ENCODE data around the gene EPB41L5. TPM values are rescaled to one million over a fixed set of nuclear protein-coding genes. Genes with fewer than 3 reads are reported as not detected.

The EPB41L5 gene
- total RNA-seq, 1 experiment from 2014 or later, result 83.0 TPM

- Histone ChIP-seq H3K4me3 (ENCODE audit: low read depth, low read length) (no peak overlapping the region), H3K4me1 (no peaks in the 10 kb centered on the region), H3K36me3 (ENCODE audit: control insufficient read depth, insufficient read depth, low read length) (peaks cover 2% of the 10 kb centered on the region; the same call in 1 of the 2 replicates), H3K27me3 (replicated peaks; ENCODE audit: control insufficient read depth, insufficient read depth, low read length) (no peaks in the 10 kb centered on the region), H3K9me3 (peaks cover 9% of the 10 kb centered on the region; the same call in 1 of the 2 replicates)
- CTCF ChIA-PET, result no interaction called here
- no peak for DNase-seq
- intact Hi-C loops (cut with micrococcal nuclease; ENCODE audit: unreplicated experiment), result no loop called here
- Mint-ChIP-seq H3K36me3 (ENCODE audit: insufficient read depth, unreplicated experiment) (peaks cover 58% of the 10 kb centered on the region), H3K4me3 (ENCODE audit: unreplicated experiment) (no peak overlapping the region), H3K27me3 (ENCODE audit: insufficient read depth, unreplicated experiment) (no peaks in the 10 kb centered on the region), H3K9me3 (ENCODE audit: unreplicated experiment) (no peaks in the 10 kb centered on the region), H3K27ac (ENCODE audit: unreplicated experiment) (no peak overlapping the region), H3K4me1 (ENCODE audit: low read depth, unreplicated experiment) (no peaks in the 10 kb centered on the region)
- BruUV-seq (replicated peaks), result no TSS peak
- POLR2A ChIA-PET, result no interaction called here
- TF ChIP-seq CTCF (IDR thresholded peaks at IDR 0.05; ENCODE audit: insufficient read depth in 1 of 2, low read depth in 1 of 2, low read length in 1 of 2, severe bottlenecking in 1 of 2, unreplicated experiment in 1 of 2), result no peak
These were observed 135.4 kb downstream of the EPB41L5 start for GRCh38 chr2:120148229-120148628.

- H3K27me3 ChIP-seq (replicated peaks; ENCODE audit: control insufficient read depth, insufficient read depth, low read length), result no peaks in the 10 kb centered on the region
- no peak overlapping the region for H3K4me3 ChIP-seq (ENCODE audit: low read depth, low read length)
- Mint-ChIP-seq H3K36me3 (ENCODE audit: insufficient read depth, unreplicated experiment) (peaks cover 61% of the 10 kb centered on the region), H3K9me3 (ENCODE audit: unreplicated experiment) (no peaks in the 10 kb centered on the region), H3K27me3 (ENCODE audit: insufficient read depth, unreplicated experiment) (no peaks in the 10 kb centered on the region), H3K4me1 (ENCODE audit: low read depth, unreplicated experiment) (no peaks in the 10 kb centered on the region), H3K4me3 (ENCODE audit: unreplicated experiment) (no peak overlapping the region), H3K27ac (ENCODE audit: unreplicated experiment) (no peak overlapping the region)
- no peaks in the 10 kb centered on the region for H3K4me1 ChIP-seq
- intact Hi-C loops (cut with micrococcal nuclease; ENCODE audit: unreplicated experiment), result no loop called here
- DNase-seq, result no peak
- no TSS peak for BruUV-seq (replicated peaks)
- H3K9me3 ChIP-seq, result peaks cover 9% of the 10 kb centered on the region; the same call in 1 of the 2 replicates
- TF ChIP-seq CTCF (IDR thresholded peaks at IDR 0.05; ENCODE audit: insufficient read depth in 1 of 2, low read depth in 1 of 2, low read length in 1 of 2, severe bottlenecking in 1 of 2, unreplicated experiment in 1 of 2), result no peak
- ChIA-PET POLR2A (no interaction called here), CTCF (no interaction called here)
- peaks cover 2% of the 10 kb centered on the region; the same call in 1 of the 2 replicates for H3K36me3 ChIP-seq (ENCODE audit: control insufficient read depth, insufficient read depth, low read length)
These were observed 135.8 kb downstream of the EPB41L5 start for GRCh38 chr2:120148669-120149068.

GRCh38 chr2:120149406-120149805 is 136.5 kb downstream of the EPB41L5 start:
- no peaks in the 10 kb centered on the region for H3K27me3 Mint-ChIP-seq (ENCODE audit: insufficient read depth, unreplicated experiment)
- H3K27me3 ChIP-seq (replicated peaks; ENCODE audit: control insufficient read depth, insufficient read depth, low read length), result no peaks in the 10 kb centered on the region
- no peaks in the 10 kb centered on the region for H3K4me1 Mint-ChIP-seq (ENCODE audit: low read depth, unreplicated experiment)
- H3K4me3 ChIP-seq (ENCODE audit: low read depth, low read length), result no peak overlapping the region
- no peaks in the 10 kb centered on the region for H3K9me3 Mint-ChIP-seq (ENCODE audit: unreplicated experiment)
- no TSS peak for BruUV-seq (replicated peaks)
- intact Hi-C loops (cut with micrococcal nuclease; ENCODE audit: unreplicated experiment), result no loop called here
- peaks cover 2% of the 10 kb centered on the region; the same call in 1 of the 2 replicates for H3K36me3 ChIP-seq (ENCODE audit: control insufficient read depth, insufficient read depth, low read length)
- no peak for TF ChIP-seq CTCF (IDR thresholded peaks at IDR 0.05; ENCODE audit: insufficient read depth in 1 of 2, low read depth in 1 of 2, low read length in 1 of 2, severe bottlenecking in 1 of 2, unreplicated experiment in 1 of 2)
- peaks cover 9% of the 10 kb centered on the region; the same call in 1 of the 2 replicates for H3K9me3 ChIP-seq
- no peak for DNase-seq
- ChIA-PET POLR2A (no interaction called here), CTCF (no interaction called here)
- no peak overlapping the region for H3K4me3 Mint-ChIP-seq (ENCODE audit: unreplicated experiment)
- H3K4me1 ChIP-seq, result no peaks in the 10 kb centered on the region
- no peak overlapping the region for H3K27ac Mint-ChIP-seq (ENCODE audit: unreplicated experiment)
- H3K36me3 Mint-ChIP-seq (ENCODE audit: insufficient read depth, unreplicated experiment), result peaks cover 68% of the 10 kb centered on the region
